Liver (tissue), 9 donors: ENCODE results near the gene TMPRSS5. TPM values are rescaled to one million over a fixed set of nuclear protein-coding genes. Genes with fewer than 3 reads are reported as not detected.

Experiments
- DNase-seq: peaks from one replicate; pipeline ENCODE4 v3.0.0-alpha.2; 2017; ENCODE audit warnings: low spot score
- H3K27ac ChIP-seq, 2 donors: one replicate each; pipeline ENCODE4 v1.7.0; 2013; ENCODE audit warnings: inconsistent platforms in 2 of 2, low read length in 2 of 2, control low read depth in 1 of 2, low read depth in 1 of 2, mild to moderate bottlenecking in 1 of 2
- H3K27me3 ChIP-seq, 4 donors: one replicate each; pipeline versions ENCODE4 v1.6.1 to v1.7.0; 2013; ENCODE audit warnings: low read length in 3 of 4, inconsistent platforms in 1 of 4, mild to moderate bottlenecking in 1 of 4, moderate library complexity in 1 of 4; ENCODE audit not compliant: control insufficient read depth in 4 of 4, insufficient read depth in 4 of 4
- H3K36me3 ChIP-seq, 4 donors: one replicate each; pipeline versions ENCODE4 v1.6.1 to v1.7.0; 2013; ENCODE audit warnings: low read length in 3 of 4, mild to moderate bottlenecking in 3 of 4, low read depth in 1 of 4, moderate library complexity in 1 of 4; ENCODE audit not compliant: control insufficient read depth in 4 of 4, insufficient read depth in 3 of 4
- H3K4me1 ChIP-seq, 4 donors: one replicate each; pipeline versions ENCODE4 v1.6.1 to v1.7.0; 2013; ENCODE audit warnings: low read length in 3 of 4, mild to moderate bottlenecking in 3 of 4, moderate library complexity in 1 of 4; ENCODE audit not compliant: control insufficient read depth in 4 of 4, insufficient read depth in 4 of 4
- H3K4me3 ChIP-seq, 3 donors: one replicate each; pipeline versions ENCODE4 v1.6.1 to v1.7.0; 2013; ENCODE audit warnings: low read length in 3 of 3, control low read depth in 1 of 3, low read depth in 1 of 3, mild to moderate bottlenecking in 1 of 3
- H3K9ac ChIP-seq, 2 donors: one replicate each; pipeline ENCODE4 v1.7.0; 2013; ENCODE audit warnings: low read length in 2 of 2, mild to moderate bottlenecking in 2 of 2, moderate library complexity in 2 of 2, control low read depth in 1 of 2, low read depth in 1 of 2
- H3K9me3 ChIP-seq, 4 donors: one replicate each; pipeline versions ENCODE4 v1.6.1 to v1.7.0; 2013; ENCODE audit warnings: low read length in 3 of 4; ENCODE audit not compliant: control insufficient read depth in 4 of 4
- EGR1 ChIP-seq, 2 donors: IDR thresholded peaks; 2 replicates each; pipeline ENCODE4 v1.6.1; 2016 to 2018; ENCODE audit warnings: antibody characterized with exemption in 2 of 2, low read depth in 2 of 2
- FOXA1 ChIP-seq: IDR thresholded peaks from 2 replicates; pipeline ENCODE4 v1.6.1; 2016; ENCODE audit warnings: antibody characterized with exemption
- FOXA2 ChIP-seq: IDR thresholded peaks from 2 replicates; pipeline ENCODE4 v1.6.1; 2016; ENCODE audit warnings: antibody characterized with exemption
- GABPA ChIP-seq, 2 donors: IDR thresholded peaks in 1 of 2; conservative IDR thresholded peaks in 1 of 2; 2 replicates each; pipeline ENCODE4 v1.6.1; 2016; ENCODE audit warnings: antibody characterized with exemption in 2 of 2, mild to moderate bottlenecking in 1 of 2, moderate library complexity in 1 of 2
- HNF4A ChIP-seq, 2 donors: conservative IDR thresholded peaks; 2 replicates each; pipeline ENCODE4 v1.6.1; 2016; ENCODE audit warnings: antibody characterized with exemption in 2 of 2, mild to moderate bottlenecking in 2 of 2
- NR2F2 ChIP-seq: IDR thresholded peaks from 2 replicates; pipeline ENCODE4 v1.6.1; 2016; ENCODE audit warnings: antibody characterized with exemption
- SP1 ChIP-seq: IDR thresholded peaks from 2 replicates; pipeline ENCODE4 v1.6.1; 2018; ENCODE audit warnings: antibody characterized with exemption, mild to moderate bottlenecking
- YY1 ChIP-seq: IDR thresholded peaks from 2 replicates; pipeline ENCODE4 v1.6.1; 2016; ENCODE audit warnings: antibody characterized with exemption, mild to moderate bottlenecking
- WGBS: extraction: QIAGEN DNeasy Blood & Tissue Kit; methylation state at CpG from one replicate; pipeline ENCODE4 v1.1.7; 2013; 5-methylcytosine and 5-hydroxymethylcytosine counted together
- polyA plus RNA-seq, 2 donors: library from polyadenylated mRNA; stranded (reverse) in 1 of 2; unstranded in 1 of 2; fragments of 200-250 nt in 1 of 2; fragments of >200 nt in 1 of 2; fragmentation: Nextera tagmentation in 1 of 2; extraction: Ambion mirVana in 1 of 2; gene quantifications; one replicate each; pipeline versions ENCODE4 v1.2.1 to v1.2.3, GENCODE V29; 2013 to 2015
- total RNA-seq, 2 donors: library from RNA; depleted of rRNA; stranded (reverse); fragments of >200 nt; gene quantifications; one replicate each; pipeline ENCODE4 v1.2.3, GENCODE V29; 2014
- TF ChIP-seq, protein P1 (sequence below): IDR thresholded peaks from 2 replicates; pipeline ENCODE4 v1.6.1; 2016; ENCODE audit warnings: antibody characterized with exemption
- TF ChIP-seq, protein P2 (sequence below): fragments of 150-350 bp; IDR thresholded peaks from 2 replicates; pipeline ENCODE4 v1.5.1; 2017; ENCODE audit warnings: improper control_type of control experiment, low read depth, low read length; ENCODE audit not compliant: missing input control
- TF ChIP-seq, protein P3 (sequence below): IDR thresholded peaks from 2 replicates; pipeline ENCODE4 v1.6.1; 2016; ENCODE audit warnings: antibody characterized with exemption
- TF ChIP-seq, protein P4 (sequence below): IDR thresholded peaks from 2 replicates; pipeline ENCODE4 v1.6.1; 2016; ENCODE audit warnings: antibody characterized with exemption, mild to moderate bottlenecking
- TF ChIP-seq, protein P5 (sequence below): IDR thresholded peaks from 2 replicates; pipeline ENCODE4 v1.6.1; 2016; ENCODE audit warnings: antibody characterized with exemption
- donor health status: healthy.
- donor health status: healthy.
- donor health status: healthy.
- donor health status: healthy.
- donor health status: healthy.

The TMPRSS5 gene
- total and polyA plus RNA-seq, 4 donors = 0.05 to 0.39 (median 0.17) TPM

DNA sequence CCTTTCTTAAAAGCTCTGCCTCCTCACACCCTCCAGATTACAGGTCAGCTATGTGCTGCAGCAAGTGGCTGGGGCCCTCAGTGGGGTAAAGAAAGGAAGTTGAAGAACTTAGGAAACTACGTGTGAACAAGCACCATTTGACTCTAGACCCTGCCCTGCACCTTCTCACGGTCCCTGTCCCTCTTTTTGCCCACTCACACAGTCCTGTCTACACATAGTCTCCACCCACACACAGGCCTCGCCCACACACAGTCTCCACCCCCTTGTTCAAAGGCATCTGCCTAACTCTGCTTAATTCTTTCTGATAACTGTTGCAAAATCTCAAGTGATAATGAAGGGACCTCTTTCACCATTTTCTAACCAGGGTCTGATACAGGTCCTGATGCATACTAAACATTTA, 59.0 kb downstream of the TMPRSS5 start:
- no peak overlapping the region for H3K9ac ChIP-seq
- H3K4me1 ChIP-seq = no peaks in the 10 kb centered on the region
- TF ChIP-seq FOXA2 (no peak), EGR1 (IDR thresholded peaks at IDR 0.05; ENCODE audit: low read depth in 2 of 2) (no peak), NR2F2 (no peak), YY1 (no peak), SP1 (no peak), FOXA1 (no peak), HNF4A (conservative IDR thresholded peaks at IDR 0.05) (no peak)
- TF ChIP-seq, protein P1, sequence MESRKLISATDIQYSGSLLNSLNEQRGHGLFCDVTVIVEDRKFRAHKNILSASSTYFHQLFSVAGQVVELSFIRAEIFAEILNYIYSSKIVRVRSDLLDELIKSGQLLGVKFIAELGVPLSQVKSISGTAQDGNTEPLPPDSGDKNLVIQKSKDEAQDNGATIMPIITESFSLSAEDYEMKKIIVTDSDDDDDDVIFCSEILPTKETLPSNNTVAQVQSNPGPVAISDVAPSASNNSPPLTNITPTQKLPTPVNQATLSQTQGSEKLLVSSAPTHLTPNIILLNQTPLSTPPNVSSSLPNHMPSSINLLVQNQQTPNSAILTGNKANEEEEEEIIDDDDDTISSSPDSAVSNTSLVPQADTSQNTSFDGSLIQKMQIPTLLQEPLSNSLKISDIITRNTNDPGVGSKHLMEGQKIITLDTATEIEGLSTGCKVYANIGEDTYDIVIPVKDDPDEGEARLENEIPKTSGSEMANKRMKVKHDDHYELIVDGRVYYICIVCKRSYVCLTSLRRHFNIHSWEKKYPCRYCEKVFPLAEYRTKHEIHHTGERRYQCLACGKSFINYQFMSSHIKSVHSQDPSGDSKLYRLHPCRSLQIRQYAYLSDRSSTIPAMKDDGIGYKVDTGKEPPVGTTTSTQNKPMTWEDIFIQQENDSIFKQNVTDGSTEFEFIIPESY = no peak
- TF ChIP-seq, protein P2, sequence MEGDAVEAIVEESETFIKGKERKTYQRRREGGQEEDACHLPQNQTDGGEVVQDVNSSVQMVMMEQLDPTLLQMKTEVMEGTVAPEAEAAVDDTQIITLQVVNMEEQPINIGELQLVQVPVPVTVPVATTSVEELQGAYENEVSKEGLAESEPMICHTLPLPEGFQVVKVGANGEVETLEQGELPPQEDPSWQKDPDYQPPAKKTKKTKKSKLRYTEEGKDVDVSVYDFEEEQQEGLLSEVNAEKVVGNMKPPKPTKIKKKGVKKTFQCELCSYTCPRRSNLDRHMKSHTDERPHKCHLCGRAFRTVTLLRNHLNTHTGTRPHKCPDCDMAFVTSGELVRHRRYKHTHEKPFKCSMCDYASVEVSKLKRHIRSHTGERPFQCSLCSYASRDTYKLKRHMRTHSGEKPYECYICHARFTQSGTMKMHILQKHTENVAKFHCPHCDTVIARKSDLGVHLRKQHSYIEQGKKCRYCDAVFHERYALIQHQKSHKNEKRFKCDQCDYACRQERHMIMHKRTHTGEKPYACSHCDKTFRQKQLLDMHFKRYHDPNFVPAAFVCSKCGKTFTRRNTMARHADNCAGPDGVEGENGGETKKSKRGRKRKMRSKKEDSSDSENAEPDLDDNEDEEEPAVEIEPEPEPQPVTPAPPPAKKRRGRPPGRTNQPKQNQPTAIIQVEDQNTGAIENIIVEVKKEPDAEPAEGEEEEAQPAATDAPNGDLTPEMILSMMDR = no peak
- TF ChIP-seq, protein P3, sequence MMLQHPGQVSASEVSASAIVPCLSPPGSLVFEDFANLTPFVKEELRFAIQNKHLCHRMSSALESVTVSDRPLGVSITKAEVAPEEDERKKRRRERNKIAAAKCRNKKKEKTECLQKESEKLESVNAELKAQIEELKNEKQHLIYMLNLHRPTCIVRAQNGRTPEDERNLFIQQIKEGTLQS = no peak
- TF ChIP-seq, protein P4, sequence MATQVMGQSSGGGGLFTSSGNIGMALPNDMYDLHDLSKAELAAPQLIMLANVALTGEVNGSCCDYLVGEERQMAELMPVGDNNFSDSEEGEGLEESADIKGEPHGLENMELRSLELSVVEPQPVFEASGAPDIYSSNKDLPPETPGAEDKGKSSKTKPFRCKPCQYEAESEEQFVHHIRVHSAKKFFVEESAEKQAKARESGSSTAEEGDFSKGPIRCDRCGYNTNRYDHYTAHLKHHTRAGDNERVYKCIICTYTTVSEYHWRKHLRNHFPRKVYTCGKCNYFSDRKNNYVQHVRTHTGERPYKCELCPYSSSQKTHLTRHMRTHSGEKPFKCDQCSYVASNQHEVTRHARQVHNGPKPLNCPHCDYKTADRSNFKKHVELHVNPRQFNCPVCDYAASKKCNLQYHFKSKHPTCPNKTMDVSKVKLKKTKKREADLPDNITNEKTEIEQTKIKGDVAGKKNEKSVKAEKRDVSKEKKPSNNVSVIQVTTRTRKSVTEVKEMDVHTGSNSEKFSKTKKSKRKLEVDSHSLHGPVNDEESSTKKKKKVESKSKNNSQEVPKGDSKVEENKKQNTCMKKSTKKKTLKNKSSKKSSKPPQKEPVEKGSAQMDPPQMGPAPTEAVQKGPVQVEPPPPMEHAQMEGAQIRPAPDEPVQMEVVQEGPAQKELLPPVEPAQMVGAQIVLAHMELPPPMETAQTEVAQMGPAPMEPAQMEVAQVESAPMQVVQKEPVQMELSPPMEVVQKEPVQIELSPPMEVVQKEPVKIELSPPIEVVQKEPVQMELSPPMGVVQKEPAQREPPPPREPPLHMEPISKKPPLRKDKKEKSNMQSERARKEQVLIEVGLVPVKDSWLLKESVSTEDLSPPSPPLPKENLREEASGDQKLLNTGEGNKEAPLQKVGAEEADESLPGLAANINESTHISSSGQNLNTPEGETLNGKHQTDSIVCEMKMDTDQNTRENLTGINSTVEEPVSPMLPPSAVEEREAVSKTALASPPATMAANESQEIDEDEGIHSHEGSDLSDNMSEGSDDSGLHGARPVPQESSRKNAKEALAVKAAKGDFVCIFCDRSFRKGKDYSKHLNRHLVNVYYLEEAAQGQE = no peak
- TF ChIP-seq, protein P5, sequence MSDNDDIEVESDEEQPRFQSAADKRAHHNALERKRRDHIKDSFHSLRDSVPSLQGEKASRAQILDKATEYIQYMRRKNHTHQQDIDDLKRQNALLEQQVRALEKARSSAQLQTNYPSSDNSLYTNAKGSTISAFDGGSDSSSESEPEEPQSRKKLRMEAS = no peak
- 57% methylated on average over 3 of the region's 3 CpGs for WGBS
- peaks cover 0 to 7% (median 2%) of the 10 kb centered on the region in 4 donors for H3K9me3 ChIP-seq
- H3K36me3 ChIP-seq = no peaks in the 10 kb centered on the region
- no peaks in the 10 kb centered on the region for H3K27me3 ChIP-seq
- H3K27ac ChIP-seq = no peak overlapping the region
- no peak for DNase-seq
- no peak overlapping the region for H3K4me3 ChIP-seq

DNA sequence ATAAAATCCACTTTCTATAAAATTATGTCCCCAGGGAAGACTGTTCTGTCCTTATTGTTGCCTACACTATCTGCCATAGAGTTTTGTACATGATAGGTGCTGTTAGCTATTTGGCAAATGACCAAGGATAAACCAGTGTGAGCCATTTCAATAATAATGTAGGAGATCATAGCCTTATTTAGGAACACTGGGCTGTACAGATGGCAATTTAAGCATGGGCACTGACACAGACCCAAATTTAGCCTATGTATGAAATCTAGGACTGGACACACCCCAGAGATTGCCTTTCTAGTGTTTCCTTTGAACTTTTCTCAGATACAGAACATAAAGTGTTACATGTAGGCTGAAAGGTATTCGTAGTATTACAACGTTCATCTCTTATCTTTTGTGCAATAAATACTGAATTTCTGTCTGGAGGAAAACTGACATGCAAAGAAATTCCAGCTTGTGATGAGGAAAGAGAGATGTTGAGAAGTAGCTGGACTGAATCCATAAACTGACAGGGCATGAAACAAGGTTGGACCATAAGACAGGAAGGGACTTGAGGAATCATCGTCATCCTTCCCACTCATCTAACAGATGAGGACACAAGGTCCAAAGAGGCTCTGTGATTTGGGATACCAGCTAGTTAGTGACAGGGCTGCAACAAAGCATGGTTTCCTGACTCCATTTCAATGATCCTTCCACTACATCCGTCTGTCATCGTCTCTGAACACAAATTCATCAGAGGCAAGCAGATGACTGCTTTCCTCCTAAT, 60.3 kb downstream of the TMPRSS5 start:
- Histone ChIP-seq H3K9me3 (peaks cover 0 to 4% (median 2%) of the 10 kb centered on the region in 4 donors), H3K27ac (no peak overlapping the region), H3K4me3 (no peak overlapping the region), H3K27me3 (no peaks in the 10 kb centered on the region), H3K9ac (no peak overlapping the region), H3K36me3 (no peaks in the 10 kb centered on the region), H3K4me1 (no peaks in the 10 kb centered on the region)
- TF ChIP-seq EGR1 (IDR thresholded peaks at IDR 0.05; ENCODE audit: low read depth in 2 of 2) (no peak), GABPA (IDR thresholded peaks at IDR 0.05 in 1 of 2, conservative IDR thresholded peaks at IDR 0.05 in 1 of 2) (no peak)
- TF ChIP-seq, protein P4 = no peak
- WGBS = 78% methylated on average over 5 of the region's 5 CpGs
- DNase-seq = no peak
